T1000 (cell line): ENCODE results near the gene ATP5F1D.

ENCODE experiments used
- DNase-seq: peaks from one replicate; lab custom pipeline; 2025; ENCODE audit warnings: mixed read lengths; lab: John Stamatoyannopoulos, UW

ATP5F1D gene

GRCh38 chr19:1270854-1271527, 29.4 kb downstream of the ATP5F1D start:
- no peak for DNase-seq

GRCh38 chr19:1271528-1272422, 30.2 kb downstream of the ATP5F1D start:
- DNase-seq: no peak

GRCh38 chr19:1272423-1273262, 31.1 kb downstream of the ATP5F1D start:
- DNase-seq: no peak

- DNase-seq: no peak
Observed at GRCh38 chr19:1273263-1274041, 31.9 kb downstream of the ATP5F1D start.

GRCh38 chr19:1274081-1274851, 32.7 kb downstream of the ATP5F1D start:
- DNase-seq: no peak

GRCh38 chr19:1274852-1275259, 33.3 kb downstream of the ATP5F1D start:
- no peak for DNase-seq

- peak; percentile 96 for DNase-seq
Observed at GRCh38 chr19:1275260-1275975, 33.9 kb downstream of the ATP5F1D start, which contains the start of gene FAM174C. TSS of gene FAM174C (plus strand) at chr19:1275530. CDS start at chr19:1275550, 20 bp downstream.

- DNase-seq: no peak
Observed at GRCh38 chr19:1275976-1276627, 34.6 kb downstream of the ATP5F1D start.

- no peak for DNase-seq
Observed at GRCh38 chr19:1276628-1277022, 35.1 kb downstream of the ATP5F1D start.

GRCh38 chr19:1277061-1277460, 35.5 kb downstream of the ATP5F1D start:
- DNase-seq: no peak

GRCh38 chr19:1278074-1278473, 36.5 kb downstream of the ATP5F1D start:
- no peak for DNase-seq

GRCh38 chr19:1278713-1279660, 37.4 kb downstream of the ATP5F1D start:
- DNase-seq: no peak

GRCh38 chr19:1279782-1280341, 38.3 kb downstream of the ATP5F1D start:
- peak; percentile 84 for DNase-seq

GRCh38 chr19:1280636-1281568, 39.4 kb downstream of the ATP5F1D start:
- DNase-seq: no peak

GRCh38 chr19:1281569-1282287, 40.2 kb downstream of the ATP5F1D start:
- DNase-seq: no peak

- DNase-seq: no peak
Observed at GRCh38 chr19:1282588-1283206, 41.1 kb downstream of the ATP5F1D start.
